Smooth muscle cell of the brain vasculature (primary cell): ENCODE data around the gene CCDC138.

Experiments used
- DNase-seq: peaks from one replicate; pipeline ENCODE4 v3.0.0-alpha.2; 2012; ENCODE audit warnings: low read depth, low spot score

CCDC138 gene

GRCh38 chr2:108894766-108895165 is 108.2 kb downstream of the CCDC138 start:
- DNase-seq: no peak

- DNase-seq: no peak
These were observed 108.6 kb downstream of the CCDC138 start for GRCh38 chr2:108895188-108895587.

DNA sequence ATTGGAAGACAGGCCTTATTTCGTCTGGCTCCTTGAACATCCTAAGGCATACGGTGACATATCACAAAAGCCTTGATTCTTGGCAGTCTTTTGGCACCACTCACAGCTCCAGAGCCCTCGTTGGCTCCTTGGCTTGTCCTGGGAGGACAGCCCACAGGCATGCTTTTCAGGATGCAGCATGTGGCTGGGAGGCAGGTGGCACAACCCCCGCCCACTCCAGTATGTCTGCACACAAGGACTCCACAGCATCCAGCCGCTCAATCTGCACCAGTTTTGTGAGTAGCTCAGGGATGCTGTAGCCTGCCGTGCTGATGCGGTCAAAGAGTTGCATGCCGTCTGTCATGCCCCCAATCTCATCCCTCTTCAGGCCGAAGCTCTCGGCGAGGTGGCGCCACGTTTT is 110.2 kb downstream of the CCDC138 start:
- DNase-seq: no peak

DNA sequence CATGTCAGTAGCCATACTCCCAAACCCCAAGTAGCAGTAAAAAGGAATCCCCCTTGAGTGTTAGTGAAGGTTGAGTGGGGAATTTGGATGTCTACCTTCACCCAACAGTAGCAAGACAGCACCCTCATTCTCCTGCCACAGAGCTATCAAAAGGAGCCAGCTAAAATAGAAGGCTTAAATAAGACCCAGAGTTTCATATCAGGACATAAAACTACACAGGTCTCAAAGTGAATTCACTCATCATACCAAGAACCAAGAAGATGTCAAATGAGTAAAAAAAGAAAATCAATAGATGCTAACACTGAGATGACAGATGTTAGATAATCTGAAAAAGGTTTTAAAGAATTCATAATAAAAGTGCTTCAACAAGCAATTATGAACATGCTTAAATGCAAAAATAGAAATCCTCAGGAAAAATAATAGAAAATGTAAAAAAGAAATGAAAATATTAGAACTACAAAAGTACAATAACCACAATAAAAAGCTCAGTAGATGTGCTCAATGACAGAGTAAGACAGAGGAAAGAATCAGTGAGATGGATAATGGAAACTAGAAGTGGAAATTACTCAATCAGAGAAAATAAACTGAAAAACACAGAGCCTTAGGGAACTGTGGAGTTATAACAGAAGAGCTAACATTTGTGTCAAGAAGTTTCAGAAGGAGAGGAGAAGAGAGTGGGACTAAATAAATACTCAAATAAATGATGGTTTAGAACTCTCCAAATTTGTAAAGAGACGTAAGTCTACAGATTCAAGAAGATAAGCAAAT is 111.9 kb downstream of the CCDC138 start:
- DNase-seq: no peak

DNA sequence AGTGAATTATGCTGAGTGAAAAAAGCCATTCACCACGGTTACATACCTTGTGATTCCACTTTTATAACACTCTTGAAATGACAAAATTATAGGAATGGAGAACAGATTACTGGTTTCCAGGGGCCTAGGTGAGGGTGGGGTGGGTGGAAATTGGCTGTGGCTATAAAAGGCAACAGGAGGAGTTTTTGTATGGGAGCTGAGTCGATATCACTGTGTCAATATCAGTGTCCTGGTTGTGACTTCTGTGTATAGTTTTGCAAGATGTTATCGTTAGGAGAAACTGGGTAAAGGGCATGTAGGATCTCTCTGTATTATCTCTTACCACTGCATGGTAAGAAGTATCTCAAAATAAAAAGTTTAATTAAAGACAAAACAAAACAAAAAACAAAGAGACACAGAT is 118.1 kb downstream of the CCDC138 start:
- DNase-seq: no peak

DNA sequence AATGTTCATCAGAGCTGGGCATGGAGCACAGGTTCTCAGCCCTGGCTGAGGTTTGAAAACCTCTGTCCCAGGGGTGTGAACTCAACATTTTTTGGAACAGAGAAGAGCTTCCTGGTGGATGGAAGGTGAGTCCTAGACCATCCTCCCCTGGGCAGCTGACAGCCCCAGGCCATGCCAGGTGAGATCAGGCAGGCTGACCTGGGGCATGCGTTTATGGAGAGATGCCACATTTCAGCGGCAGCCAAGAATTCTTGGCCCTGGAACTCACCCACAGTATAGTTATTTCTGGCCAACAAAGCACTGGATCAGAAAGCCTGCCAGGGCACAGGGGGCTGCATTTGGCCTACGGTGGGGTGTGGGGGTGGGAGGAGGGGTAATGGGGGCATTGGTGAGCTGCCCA is 118.6 kb downstream of the CCDC138 start:
- DNase-seq: no peak

GRCh38 chr2:108905906-108906305 is 119.3 kb downstream of the CCDC138 start:
- DNase-seq: no peak

- no peak for DNase-seq
These were observed 120.0 kb downstream of the CCDC138 start for GRCh38 chr2:108906403-108907077.

GRCh38 chr2:108907822-108908712 is 121.5 kb downstream of the CCDC138 start:
- DNase-seq: no peak

DNA sequence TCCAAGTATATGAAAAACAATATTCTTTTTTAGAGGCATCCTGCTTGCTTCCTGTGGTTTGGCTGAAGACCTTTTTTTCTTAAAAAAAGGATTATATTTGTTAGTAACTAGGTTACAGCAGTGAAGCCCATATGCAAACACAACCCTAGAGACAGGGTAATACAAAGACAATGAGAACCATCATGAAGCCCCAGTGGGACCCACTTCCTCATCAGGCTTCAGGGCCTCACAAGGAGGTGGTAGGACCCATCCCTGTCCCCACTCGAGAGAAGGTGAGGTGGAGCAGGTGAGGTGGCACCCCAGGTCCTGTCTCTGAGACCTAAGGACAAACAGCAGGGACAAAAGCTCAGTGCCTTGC is 122.1 kb downstream of the CCDC138 start:
- DNase-seq: no peak

DNA sequence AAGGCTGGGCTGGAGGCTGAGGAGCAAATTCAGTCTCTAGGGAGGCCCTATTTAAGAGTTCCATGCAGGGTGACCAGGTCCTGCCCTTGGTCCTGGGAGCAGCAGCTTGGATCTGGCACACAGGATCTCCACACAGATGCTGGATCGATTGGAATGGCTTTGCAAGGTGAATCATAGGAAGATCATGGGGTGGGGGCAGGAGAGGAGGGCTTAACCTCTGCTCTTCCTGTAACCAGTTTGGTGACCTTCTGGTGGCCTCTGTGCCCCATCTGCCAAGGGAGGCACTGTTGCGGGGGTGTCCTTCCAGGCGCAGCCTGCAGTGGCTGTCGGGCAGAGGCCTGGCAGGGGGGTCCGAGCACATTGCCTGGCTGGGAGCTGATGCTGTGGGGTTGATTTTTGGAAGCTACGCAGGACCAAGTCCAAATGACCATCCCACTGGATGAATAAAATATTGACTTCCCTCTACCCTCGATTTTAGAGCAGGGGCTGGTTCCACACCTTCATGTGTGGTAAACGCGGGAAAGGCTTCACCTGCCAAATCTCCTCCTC is 122.8 kb downstream of the CCDC138 start:
- no peak for DNase-seq

DNA sequence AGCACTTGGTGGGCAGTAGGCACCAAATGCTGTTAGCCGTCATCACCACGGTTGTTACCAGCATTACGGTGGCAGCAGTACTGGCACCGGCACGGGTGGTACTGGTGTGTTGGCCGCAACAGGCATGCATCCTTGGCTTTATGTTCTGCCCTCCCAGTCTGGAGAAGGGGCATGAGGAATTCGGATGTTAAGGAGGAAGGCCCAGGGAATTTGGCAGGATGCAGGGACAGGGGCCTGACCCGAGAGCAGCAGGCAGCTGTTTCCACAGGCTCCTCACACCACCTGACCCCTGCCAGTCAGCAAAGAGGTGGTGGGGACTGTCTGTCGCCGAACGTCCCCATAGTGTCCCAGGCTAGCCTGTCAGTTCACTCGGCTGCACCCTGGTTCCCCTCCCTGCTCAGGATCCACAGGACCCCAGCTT is 123.5 kb downstream of the CCDC138 start:
- no peak for DNase-seq

DNA sequence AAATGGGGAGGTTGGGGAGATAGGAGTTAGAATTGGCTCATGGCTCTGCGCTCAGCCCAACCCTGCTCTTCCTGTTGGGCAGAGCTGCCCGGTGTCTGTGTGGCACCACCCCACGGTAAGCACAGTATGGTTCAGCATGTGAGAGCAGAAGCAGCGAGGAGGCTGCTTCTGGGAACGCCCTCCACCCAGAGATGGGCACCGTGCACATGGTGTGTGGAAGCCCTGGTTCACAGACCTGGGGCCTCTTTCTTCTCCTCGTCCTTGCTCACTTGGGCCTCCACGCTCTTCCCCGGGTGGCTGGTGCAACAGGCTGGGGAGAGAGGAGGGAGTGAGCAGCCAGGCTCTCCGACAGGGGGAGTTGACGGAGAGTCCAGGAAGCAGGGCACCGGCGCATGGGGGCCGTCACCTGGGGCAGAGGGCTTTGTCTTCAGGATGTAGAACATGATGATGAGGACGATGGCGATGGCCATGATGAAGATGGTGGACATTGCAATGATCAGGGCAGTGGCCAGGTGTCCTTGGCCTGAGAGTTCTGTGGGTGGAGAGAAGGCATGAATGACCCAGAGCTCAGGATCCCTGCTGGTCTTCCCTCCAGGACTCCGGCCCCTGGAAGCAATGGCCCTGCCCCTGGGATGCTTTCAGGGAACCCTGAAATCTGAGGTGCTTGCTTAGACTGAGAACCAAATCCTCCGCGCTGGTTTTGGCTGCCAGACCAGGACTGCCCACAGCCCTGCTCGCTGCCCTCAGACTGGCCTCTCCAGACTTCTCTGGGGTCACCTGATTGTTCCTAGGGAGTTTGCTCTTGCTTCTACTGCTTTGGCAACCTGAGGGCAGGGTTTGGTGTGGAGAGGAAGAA is 124.2 kb downstream of the CCDC138 start:
- no peak for DNase-seq

GRCh38 chr2:108911401-108911800 is 124.8 kb downstream of the CCDC138 start:
- no peak for DNase-seq

- no peak for DNase-seq
These were observed 125.4 kb downstream of the CCDC138 start for GRCh38 chr2:108911807-108912628.

- no peak for DNase-seq
These were observed 126.0 kb downstream of the CCDC138 start for GRCh38 chr2:108912629-108912902.

DNA sequence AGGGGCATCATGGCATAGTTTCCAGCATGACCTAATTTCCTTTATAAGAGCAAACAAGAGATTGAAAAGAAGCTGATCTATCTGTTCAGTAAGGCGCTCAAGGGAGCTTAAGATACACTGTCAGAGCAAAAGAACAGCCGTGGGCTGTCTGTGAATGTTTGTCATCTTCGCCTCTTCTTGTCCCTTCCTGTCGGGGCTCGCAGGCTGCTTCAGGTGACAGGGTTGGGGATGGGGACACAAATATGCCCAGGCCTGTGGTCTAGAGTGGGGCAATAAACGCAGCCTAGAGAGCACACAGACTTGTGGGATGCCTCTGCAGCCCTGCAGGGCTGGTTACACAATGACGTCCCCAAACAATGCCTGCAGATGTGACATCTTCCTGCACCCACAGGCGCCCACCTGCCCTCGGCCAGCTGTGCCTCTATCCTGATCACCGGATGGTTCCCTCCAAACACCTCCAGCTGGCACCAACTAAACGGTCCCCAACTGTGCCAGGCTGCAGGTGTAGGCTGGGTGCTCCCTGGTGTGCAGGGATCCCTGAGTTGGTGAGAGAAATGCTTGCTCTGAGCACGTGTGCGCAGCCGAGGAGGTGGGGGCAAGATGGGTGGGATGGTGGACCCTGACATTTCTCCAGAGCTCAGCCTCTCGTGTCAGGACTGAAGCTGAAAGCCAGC is 129.7 kb downstream of the CCDC138 start:
- no peak for DNase-seq

GRCh38 chr2:108916796-108917421 is 130.3 kb downstream of the CCDC138 start:
- no peak for DNase-seq

DNA sequence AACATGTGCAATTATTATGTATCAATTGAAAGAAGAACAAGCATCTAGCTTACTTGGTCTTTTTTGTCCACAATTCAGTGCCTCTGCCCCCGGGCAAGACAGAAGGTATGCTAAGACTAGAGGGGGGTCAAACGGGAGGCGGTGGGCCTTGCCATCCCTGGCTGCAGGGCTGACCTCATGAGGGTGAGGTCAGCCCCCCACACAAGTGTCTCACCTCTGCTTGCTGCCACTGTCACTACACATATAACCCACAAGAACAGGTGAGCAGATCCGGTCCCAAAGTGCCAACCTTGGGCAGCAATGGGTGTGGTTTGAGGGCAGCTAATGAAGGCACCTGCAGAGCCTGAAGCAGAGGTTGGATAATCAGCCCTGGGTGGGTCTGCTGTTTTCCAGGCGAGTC is 131.0 kb downstream of the CCDC138 start:
- DNase-seq: no peak
